GM12874 (cell line): ENCODE measurements around the gene DUOXA2.

ENCODE experiments used
- TF ChIP-seq, protein P1 (sequence below): IDR thresholded peaks from 2 replicates; pipeline ENCODE4 v1.5.1; 2011; ENCODE audit warnings: low read depth, mild to moderate bottlenecking, control low read depth, low read length, moderate library complexity; ENCODE audit not compliant: insufficient read depth

Gene DUOXA2

DNA sequence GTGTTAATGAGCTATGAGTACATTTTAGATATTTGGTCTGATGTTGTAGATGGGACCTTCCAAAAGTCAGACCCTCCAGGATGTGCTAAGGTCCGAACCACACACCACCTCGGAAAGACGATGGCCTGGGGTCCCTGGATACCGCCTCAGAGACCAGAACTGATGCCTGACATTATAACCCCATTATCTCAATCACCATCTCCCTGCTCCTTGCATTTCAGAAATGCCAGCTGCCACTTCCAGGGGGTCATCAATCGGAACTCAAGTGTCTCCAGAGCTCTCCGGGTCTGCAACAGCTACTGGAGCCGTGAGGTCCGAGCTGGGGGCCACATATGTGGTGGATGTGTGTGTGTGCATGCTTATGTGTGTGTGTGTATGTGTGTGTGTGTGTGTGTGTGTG, 23.6 kb downstream of the DUOXA2 start:
- TF ChIP-seq, protein P1, sequence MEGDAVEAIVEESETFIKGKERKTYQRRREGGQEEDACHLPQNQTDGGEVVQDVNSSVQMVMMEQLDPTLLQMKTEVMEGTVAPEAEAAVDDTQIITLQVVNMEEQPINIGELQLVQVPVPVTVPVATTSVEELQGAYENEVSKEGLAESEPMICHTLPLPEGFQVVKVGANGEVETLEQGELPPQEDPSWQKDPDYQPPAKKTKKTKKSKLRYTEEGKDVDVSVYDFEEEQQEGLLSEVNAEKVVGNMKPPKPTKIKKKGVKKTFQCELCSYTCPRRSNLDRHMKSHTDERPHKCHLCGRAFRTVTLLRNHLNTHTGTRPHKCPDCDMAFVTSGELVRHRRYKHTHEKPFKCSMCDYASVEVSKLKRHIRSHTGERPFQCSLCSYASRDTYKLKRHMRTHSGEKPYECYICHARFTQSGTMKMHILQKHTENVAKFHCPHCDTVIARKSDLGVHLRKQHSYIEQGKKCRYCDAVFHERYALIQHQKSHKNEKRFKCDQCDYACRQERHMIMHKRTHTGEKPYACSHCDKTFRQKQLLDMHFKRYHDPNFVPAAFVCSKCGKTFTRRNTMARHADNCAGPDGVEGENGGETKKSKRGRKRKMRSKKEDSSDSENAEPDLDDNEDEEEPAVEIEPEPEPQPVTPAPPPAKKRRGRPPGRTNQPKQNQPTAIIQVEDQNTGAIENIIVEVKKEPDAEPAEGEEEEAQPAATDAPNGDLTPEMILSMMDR: no peak

DNA sequence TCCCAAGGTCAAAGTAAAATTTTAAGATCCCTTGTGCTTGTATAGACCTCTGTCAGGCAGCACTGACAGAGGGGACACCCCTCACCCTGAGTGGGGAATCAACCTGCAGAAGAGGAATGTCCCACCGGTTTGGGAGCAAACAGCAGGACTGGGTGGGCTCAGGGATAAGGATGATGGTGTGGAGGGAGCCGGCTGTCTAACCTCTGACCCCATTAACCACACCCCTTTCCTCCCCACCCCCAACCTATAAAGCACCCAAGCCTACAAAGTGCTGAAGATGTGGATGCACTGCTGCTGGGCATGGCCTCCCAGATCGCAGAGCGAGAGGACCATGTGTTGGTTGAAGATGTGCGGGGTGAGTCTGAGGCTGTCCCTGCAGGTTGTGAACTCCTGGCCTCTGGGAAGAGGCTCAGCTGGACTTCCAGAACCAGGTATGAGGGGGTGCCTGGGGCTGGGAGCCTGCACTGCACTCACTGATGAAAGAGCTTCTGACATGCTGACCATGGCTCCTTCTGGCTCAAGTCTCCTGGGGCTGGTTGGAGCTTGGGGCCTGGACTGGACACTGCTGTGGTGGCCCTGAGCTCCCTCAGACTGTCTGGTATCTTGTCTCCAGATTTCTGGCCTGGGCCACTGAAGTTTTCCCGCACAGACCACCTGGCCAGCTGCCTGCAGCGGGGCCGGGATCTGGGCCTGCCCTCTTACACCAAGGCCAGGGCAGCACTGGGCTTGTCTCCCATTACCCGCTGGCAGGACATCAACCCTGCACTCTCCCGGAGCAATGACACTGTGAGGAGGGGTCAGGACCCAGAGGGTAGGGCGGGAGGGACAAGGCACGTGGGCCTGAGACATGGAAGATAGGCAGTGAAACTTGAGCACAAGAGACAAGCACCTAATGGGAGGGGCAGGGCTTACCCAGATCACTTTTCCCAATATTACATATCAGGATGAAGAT, 25.0 kb downstream of the DUOXA2 start:
- TF ChIP-seq, protein P1: no peak

DNA sequence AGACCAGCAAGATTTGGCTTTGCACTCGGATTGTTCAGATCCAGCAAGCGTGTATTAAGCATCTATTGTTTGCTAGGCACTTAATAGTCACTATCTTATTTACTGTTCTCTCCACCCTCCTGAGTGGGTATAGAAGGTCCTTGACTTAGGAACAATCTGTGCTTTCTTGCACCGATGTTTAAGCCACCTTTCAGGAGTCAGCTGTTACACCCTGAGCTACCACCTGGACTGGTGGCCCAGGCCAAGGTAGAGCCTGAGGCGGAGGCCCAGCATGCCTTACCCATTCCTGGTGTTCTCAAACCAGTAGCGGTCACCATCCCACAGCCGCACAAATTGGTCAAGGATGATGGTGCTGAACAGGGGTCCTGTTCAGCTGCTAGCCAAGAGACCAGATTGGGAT, 25.6 kb downstream of the DUOXA2 start:
- TF ChIP-seq, protein P1: no peak

DNA sequence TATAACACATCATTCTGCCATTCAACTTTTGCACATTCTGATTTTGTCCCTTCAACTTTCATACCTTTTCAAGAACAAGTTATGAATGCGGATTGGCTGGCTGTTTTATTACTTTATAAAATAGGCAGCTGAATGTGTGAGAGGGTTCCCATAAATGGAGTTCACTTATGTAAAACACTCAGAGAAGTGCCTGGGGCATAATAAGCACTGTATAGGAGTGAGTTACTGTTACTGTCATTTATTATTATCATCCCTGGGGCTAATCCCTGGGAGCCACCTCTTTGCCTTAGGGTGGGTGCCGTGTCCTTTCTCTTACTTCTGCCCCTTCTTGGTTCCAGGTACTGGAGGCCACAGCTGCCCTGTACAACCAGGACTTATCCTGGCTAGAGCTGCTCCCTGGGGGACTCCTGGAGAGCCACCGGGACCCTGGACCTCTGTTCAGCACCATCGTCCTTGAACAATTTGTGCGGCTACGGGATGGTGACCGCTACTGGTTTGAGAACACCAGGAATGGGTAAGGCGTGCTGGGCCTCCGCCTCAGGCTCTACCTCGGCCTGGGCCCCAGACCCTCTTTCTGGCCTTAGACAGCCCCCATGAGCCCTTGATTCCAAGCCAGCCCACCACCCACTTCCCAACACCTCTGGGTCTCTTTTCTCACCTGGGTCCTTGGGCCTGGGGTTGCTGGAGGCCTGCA, 26.6 kb downstream of the DUOXA2 start:
- TF ChIP-seq, protein P1: no peak

GRCh38 chr15:45141386-45141785, 27.3 kb downstream of the DUOXA2 start:
- TF ChIP-seq, protein P1: no peak

DNA sequence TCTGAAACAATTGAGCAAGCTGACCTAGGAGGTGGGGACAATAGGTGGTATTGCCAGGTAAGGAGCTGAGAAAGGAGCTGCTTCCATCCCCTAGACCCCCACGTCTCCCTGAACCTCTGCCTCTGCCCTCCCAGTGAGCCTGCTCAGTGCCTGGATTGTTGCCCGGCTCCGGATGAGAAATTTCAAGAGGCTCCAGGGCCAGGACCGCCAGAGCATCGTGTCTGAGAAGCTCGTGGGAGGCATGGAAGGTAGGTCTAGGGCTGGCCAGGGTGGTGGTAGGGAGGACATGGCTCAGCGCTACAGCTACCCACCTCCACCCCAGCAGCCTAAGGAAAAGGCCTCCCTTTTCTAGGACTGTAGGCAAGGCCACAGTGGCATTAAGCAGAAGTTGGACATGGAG, 28.9 kb downstream of the DUOXA2 start:
- TF ChIP-seq, protein P1: no peak

GRCh38 chr15:45143946-45144345, 29.8 kb downstream of the DUOXA2 start:
- TF ChIP-seq, protein P1: no peak
